NCI-H1092 treated with DMSO at 0.1 percent for 48 hours (cell line): ENCODE results near the gene ERICH6.
A peak's percentile ranks its signal among the peaks of the same experiment; 100 is the strongest.

Experiments used
- DNase-seq: peaks from one replicate; lab custom pipeline; 2025; lab: John Stamatoyannopoulos, UW

Gene ERICH6

DNA sequence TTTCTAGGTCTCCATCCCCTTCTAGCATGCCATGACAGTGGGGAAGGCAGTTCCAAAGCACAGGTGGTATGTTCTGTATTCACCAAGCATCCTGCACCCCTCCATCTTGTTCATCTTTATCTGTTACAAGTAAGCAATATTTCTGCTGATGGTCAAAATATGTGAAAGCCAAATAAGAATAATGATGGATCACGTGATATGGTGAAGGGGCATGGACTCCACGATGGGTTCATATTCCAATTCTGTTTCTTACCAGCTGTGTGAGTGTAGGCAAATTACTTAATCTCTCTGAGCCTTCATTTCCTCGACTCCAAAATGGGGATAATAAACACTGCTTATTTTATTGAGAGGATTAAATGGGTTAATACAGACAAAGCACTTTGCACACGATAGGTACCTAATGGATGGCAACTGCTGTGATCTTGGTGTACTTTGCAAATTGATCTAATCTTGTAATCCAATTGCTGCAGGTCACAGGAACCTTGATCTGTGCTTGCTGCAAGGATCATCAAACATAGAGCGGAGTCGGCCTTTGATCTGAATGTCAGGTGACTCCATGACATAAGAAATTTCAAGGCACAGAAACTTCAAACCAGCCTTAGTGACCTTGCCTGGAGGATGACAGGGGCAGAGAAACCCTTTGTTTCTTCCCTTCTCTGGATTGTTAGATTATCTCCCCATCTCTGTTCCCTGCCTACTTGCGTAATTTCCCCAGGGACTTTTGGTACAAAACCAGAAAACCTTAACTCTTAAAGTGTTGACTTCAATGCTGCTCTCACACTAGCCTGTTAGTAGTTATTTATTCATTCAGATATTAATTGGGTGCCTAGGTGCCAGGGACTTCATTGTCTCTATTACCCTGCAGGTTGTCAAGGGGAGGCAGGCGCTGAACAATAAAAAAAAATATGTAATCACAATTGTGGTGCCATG, 33.4 kb upstream of the ERICH6 start:
- DNase-seq: no peak

DNA sequence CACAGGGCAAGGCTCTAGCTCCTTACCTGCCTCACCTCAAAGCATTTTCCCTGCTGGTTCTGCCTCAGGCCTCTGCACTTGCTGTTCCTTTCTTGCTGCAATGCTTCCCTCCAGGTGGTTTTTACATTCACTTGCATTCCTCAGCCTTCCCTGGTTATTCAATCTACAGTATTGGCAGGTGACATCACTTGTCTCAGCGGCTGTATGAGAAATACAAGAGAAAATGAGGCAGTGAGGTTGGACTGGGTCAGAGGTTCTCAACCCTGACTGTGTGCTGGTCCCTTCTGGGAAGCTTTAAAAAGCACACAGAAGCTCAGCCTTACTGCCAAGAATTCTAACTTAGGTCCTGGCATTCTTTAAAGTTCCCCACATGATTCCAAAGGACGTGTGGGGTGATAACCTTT, 32.6 kb upstream of the ERICH6 start:
- no peak for DNase-seq

DNA sequence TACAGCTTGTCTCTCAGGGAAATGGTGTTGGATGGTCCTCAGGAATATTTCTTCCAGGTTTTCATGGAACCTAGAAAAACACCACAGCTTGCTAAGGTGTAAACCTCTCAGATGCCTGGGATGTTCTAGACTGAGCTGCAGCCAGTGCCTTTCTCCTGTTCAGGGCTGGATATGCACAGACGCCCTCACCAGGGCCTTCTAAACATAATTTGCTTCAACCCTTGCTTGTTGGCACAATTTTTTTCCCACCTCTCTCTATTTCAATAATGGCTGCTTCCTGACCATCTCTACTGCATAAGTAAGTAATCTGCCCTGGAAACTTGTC, 31.0 kb upstream of the ERICH6 start:
- no peak for DNase-seq

DNA sequence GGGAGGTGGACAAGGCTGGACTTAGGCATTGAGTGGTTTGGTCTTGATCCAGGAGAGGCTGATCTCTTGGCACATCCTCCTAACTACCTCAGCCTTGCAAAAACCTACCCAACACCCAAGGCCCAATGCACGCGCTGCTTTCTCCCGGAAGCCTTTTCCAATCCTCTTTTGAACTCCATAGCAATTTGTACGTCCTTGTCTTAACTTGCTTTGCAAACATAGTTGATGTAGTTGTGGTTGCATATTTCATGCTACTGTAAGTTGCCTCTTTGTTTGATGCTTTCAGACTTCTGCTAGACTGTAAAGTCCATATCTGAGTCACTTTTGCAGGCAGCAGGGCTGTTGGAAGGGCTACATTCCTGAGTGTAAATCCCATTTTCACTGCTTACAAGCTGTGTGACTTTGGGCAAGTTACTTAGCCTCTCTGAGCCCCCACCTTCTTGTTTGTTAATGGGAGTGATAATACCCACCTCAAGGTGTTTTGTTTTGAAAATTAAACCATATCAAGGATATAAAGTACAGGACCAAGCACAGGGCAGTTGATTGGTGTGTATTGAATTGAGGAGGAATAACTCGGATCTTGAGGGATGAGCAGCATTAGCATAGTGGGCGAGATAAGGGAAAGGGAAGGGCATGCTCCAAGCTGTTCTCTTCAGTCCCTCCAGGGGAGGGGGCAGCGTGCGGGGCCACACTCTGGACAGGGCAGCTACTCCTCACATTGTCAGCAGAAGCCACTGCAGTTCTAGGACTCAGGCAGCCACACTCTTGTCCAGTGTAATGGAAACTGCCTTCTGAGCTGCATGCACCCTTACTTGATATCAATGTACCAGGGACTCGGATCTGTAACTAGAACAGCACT, 30.4 kb upstream of the ERICH6 start:
- no peak for DNase-seq

DNA sequence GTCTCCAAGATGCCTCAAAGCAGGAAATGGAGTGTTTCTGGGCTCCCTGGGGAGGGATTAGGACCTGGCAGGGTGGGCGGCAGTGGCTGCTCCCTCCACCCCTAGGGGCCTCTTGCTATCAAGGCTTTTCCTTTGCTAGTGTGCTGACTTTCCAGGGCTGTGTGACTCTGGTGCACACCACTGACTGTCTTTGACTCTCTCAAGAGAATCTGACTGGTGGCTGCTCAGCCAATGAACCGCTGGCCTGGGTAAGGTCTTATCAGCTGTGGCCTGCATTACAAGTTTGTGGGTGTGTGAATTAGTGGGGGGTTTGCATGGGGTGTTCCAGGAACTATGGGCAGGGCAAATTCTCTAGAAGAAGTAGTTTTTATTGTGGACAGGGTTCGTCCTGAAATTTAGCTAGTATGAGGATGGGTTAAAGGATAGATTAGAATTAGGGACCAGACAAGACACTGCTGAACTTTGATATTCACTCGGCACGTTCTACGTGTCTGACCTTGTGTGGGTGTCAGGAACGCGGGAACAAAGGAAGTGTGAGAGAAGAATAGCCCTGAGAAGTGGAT, 29.7 kb upstream of the ERICH6 start:
- DNase-seq: no peak

DNA sequence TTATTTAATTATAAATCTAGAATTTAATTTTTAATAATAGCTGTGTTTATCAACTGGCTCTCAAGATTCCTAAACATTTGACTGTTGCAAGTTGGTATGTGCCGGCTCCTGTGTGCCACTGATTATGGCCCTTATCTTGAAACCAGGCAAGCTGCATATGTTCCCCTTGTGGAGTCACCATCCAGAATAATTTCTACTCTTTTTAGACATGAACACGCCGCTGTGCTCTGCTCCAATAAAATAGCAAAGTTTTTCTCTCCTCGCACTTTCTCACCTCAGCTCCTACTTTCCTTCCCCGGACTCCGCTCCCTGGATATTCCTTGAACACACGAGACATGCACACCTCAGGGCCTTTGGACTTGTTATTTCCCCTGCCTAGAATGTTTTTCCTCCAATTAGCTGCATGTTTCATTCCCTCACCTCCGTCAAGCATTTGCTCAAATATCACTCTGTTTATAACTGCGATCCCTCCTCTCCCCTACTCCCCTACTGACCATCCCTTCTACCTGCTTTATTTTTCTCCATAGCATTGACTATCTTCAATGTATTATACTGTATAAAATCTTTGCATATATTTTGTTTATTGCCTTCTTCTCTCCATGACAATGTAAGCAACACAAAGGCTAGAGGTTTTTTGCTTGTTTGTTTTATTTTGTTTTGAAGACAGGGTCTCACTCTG, 26.1 kb upstream of the ERICH6 start:
- DNase-seq: no peak

DNA sequence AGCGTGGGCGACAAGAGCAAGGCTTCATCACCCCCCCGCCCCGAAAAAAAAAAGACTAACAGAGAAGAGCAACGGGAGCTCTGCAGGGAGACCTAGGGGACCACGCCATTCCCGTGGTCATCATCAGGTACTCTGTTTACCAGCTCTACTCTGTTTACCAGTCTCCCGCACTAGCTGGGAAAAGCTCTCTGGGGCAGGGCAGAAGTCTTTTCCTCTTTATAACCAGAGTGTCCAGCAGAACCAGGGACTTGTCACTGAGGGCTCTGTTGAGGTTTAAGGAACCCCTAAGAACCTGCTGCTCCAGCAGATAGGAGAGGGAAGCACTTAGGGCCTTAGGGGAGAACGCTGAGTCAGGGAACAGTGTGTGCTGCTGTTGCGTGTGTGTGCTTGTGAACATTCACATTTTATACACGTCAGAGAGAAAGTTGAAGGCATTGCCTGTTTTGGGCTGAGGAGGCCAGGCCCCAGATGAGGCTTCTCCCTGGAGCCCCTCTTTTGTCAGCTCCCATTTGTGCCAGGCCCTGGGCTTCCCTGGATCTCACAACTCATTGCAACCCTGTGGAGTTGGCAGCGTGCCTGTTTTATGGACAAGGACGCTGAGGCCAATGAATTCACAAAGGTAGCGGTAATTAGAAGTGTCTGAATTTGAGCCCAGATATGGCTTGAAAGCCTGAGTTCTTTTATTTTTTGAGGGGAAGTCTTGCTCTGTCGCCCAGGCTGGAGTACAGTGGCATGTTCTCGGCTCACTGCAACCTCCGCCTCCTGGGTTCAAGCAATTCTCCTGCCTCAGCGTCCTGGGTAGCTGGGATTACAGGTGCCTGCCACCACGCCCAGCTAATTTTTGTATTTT, 24.2 kb upstream of the ERICH6 start:
- DNase-seq: peak; percentile 19

DNA sequence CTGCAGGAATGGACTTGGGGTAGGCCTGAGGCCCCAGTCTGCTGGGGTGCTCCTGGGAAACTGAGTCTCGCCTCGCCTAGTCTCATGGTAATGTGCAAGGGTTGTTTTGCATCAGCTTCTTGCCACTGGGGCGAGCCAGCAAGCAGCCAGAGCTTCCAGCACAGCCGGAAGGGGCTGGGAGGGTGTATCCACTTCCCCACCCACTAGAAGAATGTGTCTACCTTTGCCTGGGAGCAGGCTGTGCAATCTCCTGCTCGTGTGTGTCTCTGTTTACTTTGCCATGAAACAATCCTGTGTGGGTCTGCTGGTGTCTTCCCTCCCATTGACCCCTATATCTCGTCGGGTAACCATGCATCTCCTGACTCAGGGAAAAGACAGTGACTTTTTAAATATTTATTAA, 21.8 kb upstream of the ERICH6 start:
- no peak for DNase-seq

DNA sequence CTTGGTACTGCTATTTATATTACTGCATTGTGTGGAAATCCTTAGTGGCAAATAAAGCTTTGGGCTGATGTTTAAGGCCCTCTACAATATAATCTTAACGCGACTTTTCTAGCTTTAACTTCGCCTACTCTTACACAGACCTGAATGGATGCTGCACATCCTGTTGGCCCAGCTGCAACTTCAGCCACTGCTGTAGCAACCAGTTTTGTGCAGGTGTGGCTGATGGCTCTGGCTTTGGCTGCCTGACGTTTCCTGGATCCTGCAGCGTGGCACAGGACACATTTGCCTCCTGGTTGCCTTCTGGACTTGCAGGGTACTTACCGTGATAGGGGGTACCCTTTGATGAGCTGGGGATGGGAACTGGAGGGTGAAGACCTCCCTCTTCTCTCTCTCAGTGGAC, 20.2 kb upstream of the ERICH6 start:
- no peak for DNase-seq

DNA sequence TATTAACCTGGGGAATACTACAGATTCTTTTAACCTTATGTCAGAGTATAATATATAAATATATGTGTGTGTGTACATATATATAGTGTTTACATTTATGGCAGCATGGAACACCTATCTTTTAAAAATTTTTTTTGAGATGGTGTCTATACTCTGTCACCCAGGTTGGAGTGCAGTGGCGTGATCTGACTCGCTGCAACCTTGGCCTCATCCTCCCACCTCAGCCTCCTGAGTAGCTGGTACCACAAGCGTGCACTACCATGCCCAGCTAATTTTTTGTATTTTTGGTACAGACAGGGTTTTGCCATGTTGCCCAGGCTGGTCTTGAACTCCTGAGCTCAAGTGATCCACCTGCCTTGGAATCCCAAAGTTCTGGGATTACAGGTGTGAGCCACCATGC, 18.5 kb upstream of the ERICH6 start:
- DNase-seq: no peak

DNA sequence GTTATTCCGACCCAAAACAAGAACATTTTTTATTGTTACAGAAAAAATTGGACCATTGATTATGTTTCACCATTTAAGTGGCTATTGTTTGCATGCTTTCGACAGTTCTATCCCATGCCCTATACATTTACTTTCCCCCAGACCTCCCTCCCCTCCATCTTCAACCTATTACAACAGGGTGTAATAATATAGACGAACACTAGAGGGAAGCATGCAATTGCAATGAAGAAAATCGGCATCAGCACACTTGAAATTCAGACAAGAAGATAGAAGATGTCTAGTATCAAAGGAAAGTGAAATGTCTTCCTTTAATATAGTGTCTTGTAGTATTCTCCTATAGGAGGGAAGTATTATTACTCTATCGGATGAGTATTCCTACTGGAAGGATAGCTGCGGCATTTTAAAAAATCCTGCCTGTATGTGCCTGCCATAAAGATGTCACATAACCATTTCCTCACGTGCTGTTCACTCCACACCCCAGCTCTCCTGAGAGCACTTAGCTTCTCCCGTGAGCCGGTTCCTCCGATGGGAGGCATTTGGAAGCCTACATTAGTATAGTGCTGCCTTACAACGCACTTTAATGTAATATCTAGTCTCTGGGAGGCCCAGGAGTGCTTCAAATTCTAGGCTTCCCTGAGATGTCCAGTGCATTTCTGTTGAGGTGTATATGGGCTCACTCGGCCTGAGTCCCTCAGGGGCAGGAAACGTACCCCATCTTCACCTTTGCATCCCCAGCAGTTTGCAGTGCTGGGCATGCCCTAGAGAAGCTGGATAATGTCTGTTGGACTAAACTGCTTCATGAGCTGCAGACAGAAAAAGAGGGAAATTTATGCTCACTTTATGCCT, 17.8 kb upstream of the ERICH6 start:
- peak; percentile 77 for DNase-seq

DNA sequence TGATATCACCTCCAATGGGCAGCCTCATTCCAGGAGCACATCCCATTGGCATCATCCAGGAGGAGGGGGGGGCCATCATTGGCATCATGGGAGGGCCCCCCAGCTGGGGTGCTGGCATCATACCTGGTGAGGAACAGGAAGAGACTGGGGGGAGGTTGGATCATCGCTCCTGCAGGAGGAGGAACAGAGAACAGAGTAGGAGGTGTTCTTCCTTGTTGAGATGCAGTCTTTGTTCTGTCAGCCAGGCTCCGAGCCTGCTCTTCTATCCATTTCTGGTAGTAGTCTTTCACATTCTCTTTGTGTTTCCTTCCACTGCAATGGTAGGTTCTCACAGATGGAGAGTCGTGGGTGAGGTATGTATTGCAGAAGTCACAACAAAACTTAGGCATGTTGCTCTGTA, 16.7 kb upstream of the ERICH6 start:
- no peak for DNase-seq

DNA sequence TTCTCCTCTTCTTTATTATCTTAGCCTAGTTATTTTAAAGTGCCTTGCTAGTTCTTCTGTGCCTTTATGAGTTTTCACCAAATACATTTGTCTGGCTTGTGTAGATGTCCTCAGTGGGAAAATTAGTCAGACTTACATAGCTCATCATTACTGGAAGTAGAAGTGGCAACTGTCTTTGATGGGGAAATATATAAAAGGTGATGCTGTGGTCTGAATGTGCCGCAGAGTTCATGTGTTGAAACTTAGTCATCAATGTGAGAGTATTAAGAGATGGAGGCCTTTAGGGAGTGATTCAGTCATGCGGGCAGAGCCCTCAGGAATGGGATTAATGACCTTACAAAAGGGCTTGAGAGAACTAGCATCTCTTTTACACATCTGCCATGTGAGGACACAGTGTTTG, 6.4 kb upstream of the ERICH6 start:
- no peak for DNase-seq

DNA sequence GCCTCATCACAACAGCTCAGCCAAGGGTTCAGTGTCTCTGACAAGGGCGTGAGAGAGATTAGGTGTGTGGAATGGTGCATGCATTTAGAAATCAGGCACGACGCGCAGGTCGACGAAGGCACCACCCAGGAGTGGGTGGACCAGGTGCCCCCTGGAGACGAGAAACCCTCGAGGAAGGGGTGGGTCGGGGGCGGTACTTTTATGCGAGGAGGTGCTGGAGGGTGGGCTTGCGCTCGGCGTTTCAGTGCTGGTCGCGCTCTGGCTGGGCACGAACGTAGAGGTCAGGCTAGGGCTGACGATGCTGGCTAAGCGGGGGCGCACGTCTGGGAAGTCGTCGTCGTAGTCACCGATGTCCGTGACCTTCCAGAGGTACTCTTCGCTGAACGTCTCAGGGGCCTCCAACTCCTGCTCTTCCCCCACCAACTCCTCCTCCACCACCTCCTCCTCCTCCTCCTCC, 393 bp downstream of the ERICH6 start:
- no peak for DNase-seq

DNA sequence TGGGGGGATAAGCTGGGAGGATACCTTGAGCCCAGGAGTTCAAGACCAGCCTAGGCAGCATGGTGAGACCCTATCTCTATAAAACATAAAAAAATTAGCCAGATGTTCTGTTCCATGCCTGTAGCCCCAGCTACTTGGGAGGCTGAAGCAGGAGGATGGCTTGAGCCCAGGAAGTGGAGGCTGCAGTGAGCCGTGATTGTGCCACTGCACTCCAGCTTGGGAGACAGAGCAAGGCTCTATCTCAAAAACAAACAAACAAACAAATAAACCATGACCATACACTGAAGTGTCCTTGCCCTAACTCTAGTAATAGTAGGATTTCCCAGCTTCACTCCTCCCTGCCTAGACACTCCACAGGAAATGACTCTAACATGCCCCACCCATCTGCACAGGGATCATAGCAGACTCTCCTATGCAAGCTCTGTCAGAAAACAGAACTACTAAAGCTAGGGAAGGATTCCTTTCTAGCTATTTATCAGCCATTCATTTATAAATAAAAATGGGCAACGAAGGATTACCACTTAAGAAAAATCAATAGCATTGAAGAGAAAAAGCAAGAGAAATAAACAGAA, 4.6 kb downstream of the ERICH6 start:
- DNase-seq: no peak

DNA sequence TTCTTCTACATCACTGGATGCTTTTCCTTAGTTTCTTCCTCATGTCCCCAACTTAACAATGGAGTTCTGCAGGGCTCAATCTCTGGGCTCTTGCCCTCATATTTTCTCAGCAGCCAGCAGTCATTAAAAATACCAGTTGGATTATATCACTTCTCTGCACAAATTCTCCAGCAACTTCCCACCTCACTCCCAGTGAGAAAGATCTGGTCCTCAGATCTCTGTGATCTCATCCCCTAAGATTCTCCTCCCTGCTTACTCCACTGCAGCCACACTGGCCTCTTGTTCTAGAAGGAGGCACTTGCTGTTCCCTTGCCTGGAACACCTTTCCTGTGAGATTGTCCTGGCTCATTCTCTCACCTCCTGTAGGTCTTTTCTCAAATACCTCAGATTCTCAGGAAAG, 6.1 kb downstream of the ERICH6 start:
- no peak for DNase-seq

DNA sequence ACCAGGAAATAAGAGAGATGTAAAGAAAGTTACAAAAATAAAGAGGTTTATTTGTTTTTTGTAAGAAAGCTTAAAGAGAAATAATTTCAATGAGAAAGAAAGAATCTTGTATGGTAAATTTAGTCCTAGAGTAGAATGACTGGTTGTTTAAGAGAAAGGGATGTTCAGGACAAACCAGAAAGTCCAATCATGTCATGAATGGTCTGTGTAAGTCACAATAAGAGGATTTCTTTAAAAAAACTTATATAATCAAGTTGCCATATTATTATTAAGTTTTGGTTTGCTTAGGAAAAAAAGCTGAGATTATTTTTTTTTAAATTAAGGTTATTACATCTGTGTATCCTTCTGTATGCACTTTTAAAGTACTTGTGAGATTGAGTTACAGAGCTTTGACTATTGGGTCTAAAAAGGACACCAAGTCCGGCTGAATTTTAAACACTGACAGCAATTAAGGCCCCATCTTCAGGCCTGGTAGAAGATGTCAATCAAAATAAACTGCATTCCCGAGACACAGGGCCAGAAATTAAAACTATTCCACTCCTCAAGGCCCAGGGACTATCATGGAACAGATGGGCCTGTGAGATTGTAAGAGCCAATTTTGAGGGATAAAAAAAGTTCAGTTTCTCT, 12.2 kb downstream of the ERICH6 start:
- no peak for DNase-seq

DNA sequence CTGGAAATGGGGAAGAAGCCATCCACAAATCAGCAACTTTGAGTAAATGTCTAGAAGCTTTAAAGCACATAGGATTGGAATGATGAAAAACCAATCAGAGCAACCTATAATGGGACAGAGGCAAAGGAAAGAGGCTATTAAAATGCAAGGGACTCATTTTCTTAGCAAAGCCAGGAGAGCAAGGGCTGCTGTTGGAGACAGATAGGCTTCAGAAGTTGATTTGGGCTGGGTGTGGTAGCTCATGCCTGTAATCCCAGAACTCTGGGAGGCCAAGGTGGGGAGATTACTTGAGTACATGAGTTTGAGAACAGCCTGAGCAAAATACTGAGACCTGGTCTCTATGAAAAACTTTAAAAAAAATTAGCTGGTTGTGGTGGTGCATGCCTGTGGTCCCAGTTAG, 16.1 kb downstream of the ERICH6 start:
- DNase-seq: no peak

DNA sequence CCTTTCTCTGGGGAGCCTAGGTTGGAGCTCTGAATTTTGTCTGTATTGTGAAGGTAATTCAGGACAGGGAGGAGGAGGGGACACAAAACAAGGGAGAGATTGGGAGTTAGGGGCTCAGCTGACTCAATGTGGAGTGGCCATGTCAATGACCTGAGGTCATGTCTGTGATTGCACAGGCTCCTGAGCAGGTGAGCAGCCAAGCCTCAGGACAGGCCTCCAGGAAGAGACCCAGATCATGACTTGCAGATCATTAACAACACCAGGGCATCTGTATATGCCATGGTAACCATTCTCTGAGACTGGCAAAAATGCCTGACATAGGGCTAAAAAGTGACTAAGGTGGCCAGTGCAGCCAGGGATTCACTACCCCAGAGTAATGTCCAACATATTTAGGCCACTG, 20.9 kb downstream of the ERICH6 start:
- DNase-seq: no peak

DNA sequence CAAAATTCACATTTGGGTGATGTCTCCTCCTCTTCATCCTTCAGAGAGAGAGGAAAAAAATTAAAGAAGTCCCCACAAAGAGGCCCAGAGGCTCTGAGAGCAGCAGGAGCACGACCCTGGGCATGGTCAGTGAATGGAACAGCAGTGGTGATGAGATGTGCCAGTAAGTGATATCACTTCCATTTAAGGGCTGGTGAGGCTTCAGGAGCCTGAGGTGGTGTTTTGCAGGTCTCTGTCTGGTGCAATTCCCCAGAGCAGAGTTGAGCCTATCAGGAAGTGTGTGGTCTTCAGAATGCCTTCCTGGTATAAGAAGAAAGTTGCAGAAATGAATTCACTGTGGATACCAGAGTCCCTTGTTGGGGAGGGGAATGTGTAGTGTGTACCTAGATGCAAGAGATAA, 21.4 kb downstream of the ERICH6 start:
- DNase-seq: no peak
